Measurements from ENCODE around the gene RECK.

DNA sequence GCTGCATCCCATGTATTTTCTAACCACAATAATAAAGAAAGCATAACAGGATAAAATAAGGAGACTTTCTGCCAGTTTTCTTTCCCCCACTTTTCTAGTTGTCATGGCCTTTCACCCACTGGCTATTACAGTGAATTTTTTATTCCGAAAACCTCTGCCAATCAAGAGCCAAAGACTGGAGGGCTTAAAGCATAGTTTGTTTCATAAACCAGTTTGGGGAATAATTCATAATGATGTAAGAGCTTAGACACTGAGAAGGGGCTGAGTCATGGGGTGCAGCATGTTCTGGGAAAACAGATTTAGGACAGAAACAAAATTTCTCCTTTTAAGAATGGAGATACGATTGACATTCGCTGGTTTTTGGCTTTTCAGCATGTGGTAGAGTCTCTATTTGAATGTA, 95.4 kb downstream of the RECK start:
- TF ChIP-seq, protein P1, sequence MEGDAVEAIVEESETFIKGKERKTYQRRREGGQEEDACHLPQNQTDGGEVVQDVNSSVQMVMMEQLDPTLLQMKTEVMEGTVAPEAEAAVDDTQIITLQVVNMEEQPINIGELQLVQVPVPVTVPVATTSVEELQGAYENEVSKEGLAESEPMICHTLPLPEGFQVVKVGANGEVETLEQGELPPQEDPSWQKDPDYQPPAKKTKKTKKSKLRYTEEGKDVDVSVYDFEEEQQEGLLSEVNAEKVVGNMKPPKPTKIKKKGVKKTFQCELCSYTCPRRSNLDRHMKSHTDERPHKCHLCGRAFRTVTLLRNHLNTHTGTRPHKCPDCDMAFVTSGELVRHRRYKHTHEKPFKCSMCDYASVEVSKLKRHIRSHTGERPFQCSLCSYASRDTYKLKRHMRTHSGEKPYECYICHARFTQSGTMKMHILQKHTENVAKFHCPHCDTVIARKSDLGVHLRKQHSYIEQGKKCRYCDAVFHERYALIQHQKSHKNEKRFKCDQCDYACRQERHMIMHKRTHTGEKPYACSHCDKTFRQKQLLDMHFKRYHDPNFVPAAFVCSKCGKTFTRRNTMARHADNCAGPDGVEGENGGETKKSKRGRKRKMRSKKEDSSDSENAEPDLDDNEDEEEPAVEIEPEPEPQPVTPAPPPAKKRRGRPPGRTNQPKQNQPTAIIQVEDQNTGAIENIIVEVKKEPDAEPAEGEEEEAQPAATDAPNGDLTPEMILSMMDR (conservative IDR thresholded peaks at IDR 0.05): no peak
- no peak for TF ChIP-seq EZH2 (IDR thresholded peaks at IDR 0.05; ENCODE audit: low read depth)

Measured in PC-9 (cell line).